Frontal cortex (tissue), 4 donors: ENCODE measurements around the gene HTR3D. TPM values are rescaled to one million over a fixed set of nuclear protein-coding genes. Genes with fewer than 3 reads are reported as not detected.
"Not testable (repeated sequence)": the region's sequence is repeated elsewhere in the genome, so short reads cannot be mapped to it uniquely, and the experiment has no call there.

ENCODE experiments used
- DNase-seq, 2 donors: peaks; one replicate each; pipeline ENCODE4 v3.0.0; 2012; ENCODE audit warnings: low spot score in 2 of 2
- FAIRE-seq: peaks from 2 replicates; lab custom pipeline; 2012; peaks lifted over from hg19 to GRCh38; lab: Jason Lieb, UNC
- total RNA-seq: library from RNA; depleted of rRNA; stranded (reverse); fragments of >200 nt; gene quantifications from one replicate; pipeline ENCODE4 v1.2.3, GENCODE V29; 2014
- donor health status: control.
- donor health status: control.
- donor health status: control.

HTR3D gene
- total RNA-seq = not detected

DNA sequence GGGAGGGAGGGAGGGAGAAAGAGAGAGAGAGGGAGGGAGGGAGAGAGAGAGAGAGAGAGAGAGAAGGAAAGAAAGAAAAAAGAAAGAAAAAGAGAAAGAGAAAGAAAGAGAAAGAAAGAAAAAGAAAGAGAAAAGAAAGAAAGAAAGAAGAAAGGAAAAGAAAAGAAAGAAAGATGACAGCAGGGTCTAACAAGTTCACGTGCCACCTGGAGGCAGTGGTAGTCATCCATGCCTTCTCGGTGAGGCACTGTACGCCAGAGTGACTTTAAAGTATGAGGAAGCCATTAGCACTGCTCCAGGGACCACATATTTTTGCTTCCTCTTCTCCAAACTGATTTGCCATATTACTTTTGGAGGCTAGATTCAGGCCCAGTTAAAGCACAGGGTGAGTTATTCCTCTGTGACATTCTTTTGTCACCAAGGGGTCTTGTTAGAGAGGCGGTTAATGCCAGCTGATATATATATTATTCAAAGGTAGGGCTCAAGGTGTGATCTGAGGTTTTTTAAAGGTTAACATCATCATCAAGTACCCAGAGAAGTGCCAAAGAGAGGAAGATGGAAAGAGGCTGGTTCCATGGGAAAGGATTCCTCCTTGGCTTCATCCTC is at the start of gene HTR3D:
Gene HTR3D (plus strand): TSS at position 556 of the 606 bp plus-strand sequence. CDS start 0 bp downstream, at position 556.
- DNase-seq (no peak), FAIRE-seq (no peak)

DNA sequence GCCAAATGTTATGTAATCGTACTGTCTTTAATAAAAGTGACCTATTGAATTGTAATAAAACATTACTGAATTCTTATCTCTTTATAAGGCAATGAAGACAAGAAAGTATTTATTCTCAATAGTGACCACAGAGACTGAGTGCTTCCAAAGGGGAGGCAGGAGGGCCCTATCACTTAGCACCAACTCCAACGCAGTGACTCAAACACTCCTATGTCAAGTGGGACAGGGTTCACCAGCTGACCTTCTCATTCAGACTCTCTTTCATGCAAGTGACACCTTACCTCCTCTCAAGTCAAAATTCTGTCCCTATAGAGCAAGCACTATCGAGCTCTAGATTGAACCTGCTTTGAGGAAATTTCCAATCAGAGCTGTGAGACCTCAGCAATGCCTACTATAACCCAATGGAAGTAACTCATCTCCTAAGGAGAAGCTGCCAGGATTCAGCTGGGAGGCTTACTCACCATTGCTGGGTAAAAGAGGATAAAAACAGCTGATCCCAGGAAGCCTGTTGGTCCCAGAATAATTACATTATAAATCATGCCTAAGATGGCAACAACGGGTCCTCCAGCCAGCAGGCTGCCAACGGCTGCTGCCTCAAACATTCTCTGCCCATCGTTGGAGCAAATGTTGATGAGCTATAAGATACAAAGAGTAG is 49.4 kb upstream of the HTR3D start:
- DNase-seq (no peak), FAIRE-seq (no peak)

GRCh38 chr3:183984127-183984740 is 47.3 kb upstream of the HTR3D start:
- DNase-seq = no peak
- FAIRE-seq = no peak

DNA sequence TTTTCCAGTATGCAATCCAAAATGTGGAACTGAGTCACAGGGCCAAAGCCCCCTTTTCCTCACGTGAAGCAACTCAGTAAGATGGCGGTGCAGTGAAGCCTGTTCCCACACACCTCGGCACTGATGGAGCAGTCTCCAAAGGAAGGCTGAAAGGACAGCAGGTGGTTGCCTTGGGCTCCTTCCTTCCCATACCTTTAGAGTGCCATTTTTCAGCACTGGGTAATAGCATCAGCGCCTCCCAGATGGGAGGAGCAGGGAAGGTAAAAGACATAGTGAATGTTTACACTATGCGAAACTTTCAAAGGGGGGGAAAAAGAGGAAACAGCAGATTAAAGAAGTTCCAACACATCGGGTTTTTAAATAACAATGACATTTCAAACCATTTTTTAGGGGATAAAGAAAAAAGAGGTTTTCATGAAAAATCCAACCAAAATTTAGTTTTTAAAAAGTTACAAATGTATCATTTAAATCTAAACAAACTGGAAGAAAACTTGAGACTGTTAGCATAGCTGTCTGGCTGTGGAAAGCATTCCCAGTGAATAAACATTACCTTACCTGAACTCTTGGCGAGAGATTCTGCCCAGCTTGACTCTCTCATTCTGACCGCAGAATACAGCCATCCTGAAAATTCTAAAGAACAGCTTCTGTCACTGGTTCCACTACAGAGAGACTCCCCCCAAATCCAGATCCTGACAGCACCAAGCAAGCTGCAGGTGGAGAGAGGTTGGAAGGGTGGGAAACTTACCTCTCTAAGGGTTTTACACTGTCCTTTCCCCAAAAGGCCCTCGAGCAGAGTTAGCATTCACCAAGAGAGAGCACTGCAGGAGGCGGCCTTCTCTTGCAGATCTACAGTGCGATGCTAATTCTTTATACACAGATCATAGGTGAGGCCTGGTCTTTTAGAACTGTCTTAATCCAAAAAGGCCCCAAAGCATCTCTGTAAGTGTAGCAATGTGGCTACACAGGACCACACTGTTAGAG is 46.5 kb upstream of the HTR3D start:
- no peak for DNase-seq

GRCh38 chr3:183987000-183987600 is 44.4 kb upstream of the HTR3D start:
- FAIRE-seq (no peak), DNase-seq (no peak)

More for the DNA sequence above, 46.5 kb upstream of the HTR3D start:
- FAIRE-seq = no peak

DNA sequence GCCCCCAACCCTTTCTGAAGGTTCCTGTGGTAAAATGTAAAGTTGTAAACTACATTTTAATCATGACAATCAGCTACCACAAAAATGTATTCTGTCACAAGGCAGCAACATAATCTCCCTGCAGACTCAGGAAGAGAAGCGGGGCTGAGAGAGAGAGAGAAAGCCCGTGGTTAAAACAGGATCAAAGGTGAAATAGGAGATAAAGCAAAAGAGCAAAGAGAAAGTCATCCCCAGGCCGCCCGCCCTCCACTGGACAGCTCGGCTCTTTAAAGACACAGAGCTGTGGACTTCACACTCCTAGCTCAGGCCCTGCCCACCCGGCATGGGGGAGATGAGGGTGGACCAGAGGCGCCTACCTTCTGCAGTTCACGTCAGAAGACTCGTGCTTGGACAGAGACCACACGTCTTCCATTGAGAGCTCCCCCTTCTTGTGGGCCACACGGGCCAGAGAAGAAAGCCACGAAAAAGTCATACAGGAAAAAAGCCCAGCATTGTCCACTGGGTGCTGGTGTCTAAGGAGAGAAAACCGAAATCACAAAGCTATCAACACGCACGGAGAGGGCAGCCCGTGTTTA is 43.2 kb upstream of the HTR3D start:
- FAIRE-seq (no peak), DNase-seq (no peak)

DNA sequence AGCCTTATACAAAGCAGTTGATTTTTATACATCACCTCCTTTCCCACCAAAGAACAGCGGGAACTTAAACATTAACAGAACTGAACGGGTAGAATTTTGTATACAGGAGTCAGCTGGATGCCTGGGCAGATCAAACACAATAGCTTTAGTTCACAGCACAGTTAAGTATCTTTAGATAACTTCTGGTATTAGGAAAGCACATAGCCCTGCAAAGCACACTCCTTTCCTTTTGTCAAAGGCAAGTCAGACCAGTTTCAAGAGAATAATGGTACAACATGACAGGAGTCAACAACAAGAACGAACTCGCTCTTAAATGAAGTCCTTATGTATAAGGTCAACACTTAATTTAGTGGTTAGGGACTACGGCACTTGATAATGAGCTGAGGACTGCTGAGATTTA is 40.1 kb upstream of the HTR3D start:
- no peak for DNase-seq
- no peak for FAIRE-seq

- DNase-seq (no peak), FAIRE-seq (no peak)
Measured at GRCh38 chr3:184001761-184002160, 29.8 kb upstream of the HTR3D start.

GRCh38 chr3:184002469-184002868 is 29.1 kb upstream of the HTR3D start:
- DNase-seq (no peak), FAIRE-seq (no peak)

DNA sequence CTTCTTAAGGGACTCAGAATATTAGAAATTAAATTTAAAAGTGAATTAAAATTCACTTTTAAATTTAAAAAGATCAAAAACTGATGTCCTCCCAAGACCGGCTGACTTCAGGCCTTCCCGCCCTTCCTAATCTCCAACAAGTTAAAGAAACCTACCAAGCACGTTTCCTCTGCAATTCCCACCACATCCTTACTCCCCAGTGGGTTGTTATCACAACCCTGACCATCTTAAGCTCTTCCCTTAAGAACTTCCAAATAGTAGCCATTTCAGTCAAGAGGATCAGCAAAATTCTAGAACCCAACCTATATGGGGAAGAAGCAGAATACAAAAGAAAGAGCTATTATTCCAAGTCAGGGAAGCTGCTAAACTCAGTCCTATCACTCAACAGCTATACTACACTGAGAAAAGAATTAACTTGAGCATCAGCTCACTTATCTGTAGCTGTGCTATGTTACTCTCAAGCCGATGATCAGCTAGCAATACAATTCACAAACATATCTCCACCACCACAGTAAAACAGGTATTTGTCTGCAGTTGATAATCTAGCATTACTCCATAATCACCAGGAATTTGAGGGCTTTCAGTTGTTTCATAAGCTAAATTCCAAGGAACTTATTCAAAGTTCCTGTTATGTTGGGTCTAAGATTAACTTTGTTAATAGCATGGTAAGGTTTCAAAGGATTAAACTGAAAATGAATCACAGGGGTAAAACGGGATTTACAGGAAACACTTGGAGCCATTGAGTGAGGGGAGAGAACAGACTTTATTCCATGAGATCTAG is 28.2 kb upstream of the HTR3D start:
- DNase-seq (no peak), FAIRE-seq (no peak)

DNA sequence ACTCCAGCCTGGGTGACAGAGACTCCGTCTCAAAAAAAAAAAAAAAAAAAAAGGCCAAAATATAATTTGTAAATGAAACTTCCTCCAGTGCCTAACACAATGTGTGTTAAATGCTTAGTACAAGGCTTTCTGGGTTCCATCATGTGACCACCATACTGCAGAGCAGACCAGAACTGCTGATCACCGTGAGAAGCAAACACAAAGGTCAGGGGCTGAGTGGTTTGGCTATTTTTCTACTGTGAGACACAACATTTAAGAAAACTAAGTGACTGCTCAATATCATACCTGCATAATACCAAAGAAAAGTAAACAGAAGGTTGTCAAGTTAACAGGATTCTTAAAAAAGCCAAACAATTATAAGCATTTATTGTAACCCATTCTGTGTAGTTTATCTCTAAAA is 27.1 kb upstream of the HTR3D start:
- no peak for DNase-seq
- FAIRE-seq = no peak

GRCh38 chr3:184005941-184006507 is 25.5 kb upstream of the HTR3D start:
- FAIRE-seq (no peak), DNase-seq (no peak)

GRCh38 chr3:184007143-184007813 is 24.3 kb upstream of the HTR3D start:
- not testable (repeated sequence) for DNase-seq, FAIRE-seq

- FAIRE-seq = no peak
Measured at GRCh38 chr3:184008161-184008560, 23.4 kb upstream of the HTR3D start.

DNA sequence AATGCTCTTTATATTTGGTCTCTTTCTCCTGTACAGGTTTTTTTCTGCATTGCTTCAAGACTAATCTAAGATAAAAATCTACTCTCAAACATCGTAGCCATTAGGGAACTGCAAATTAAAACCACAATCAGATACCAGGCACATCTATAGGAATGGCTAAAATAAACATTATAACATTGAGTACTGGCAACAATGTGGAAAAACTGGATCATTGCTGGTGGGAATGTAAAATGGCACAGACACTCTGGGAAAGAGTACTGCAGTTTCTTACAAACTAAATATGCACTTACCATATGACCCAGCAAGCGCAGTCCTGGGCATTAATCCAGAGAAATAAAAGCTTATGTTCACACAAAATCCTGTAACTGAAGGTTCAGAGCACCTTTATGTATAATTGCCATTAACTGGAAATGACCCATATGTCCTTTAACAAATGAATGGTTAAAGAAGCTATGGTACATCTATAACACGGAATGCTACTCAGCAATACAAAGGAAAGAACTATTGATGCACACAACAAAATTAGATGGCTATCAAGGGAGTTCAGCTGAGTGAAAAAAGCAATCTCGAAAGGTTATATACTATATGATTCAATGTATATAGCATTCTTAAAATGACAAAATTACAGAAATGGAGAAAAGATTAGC is 20.2 kb upstream of the HTR3D start:
- FAIRE-seq = no peak

More at GRCh38 chr3:184008161-184008560, 23.4 kb upstream of the HTR3D start:
- DNase-seq = no peak

GRCh38 chr3:184011937-184012889 is 19.3 kb upstream of the HTR3D start:
- FAIRE-seq (no peak), DNase-seq (no peak)

More for the DNA sequence above, 20.2 kb upstream of the HTR3D start:
- no peak for DNase-seq
